Loucy (cell line): ENCODE data around the gene STXBP1.

Experiments
- CTCF ChIP-seq: fragments of 200-600 bp; sonication (generic); conservative IDR thresholded peaks from 2 replicates; pipeline ENCODE4 v1.5.1; 2014; ENCODE audit warnings: mild to moderate bottlenecking, antibody characterized with exemption, low read length
- EZH2phosphoT487 ChIP-seq: fragments of 200-600 bp; IDR thresholded peaks from 2 replicates; pipeline ENCODE4 v1.6.1; 2018; ENCODE audit warnings: antibody characterized with exemption, mild to moderate bottlenecking, moderate library complexity, borderline replicate concordance

GRCh38 chr9:127676638-127677037, 64.6 kb downstream of the STXBP1 start:
- no peak for TF ChIP-seq CTCF
- TF ChIP-seq EZH2phosphoT487, result no peak
